RWPE2 (cell line): Measurements from ENCODE around the gene SLC22A15.
"Not testable (repeated sequence)": the region's sequence is repeated elsewhere in the genome, so short reads cannot be mapped to it uniquely, and the experiment has no call there.

Experiments
- ATAC-seq: fragments of 200-7000 bp; cut with Tn5 transposase; 3 replicates; pipeline ENCODE4 v1.9.1; 2021; ENCODE audit warnings: low read depth
- DNase-seq: peaks from one replicate; pipeline ENCODE4 v3.0.0-alpha.2; 2020; ENCODE audit warnings: low spot score
- H3K27ac ChIP-seq: fragments of 450-650 bp; 2 replicates; pipeline ENCODE4 v1.5.1; 2017; ENCODE audit warnings: mild to moderate bottlenecking; ENCODE audit not compliant: poor library complexity, severe bottlenecking
- H3K27me3 ChIP-seq: fragments of 250-450 bp; sonication (Bioruptor Pico); 2 replicates; pipeline ENCODE4 v1.5.1; 2021; ENCODE audit warnings: mild to moderate bottlenecking, moderate library complexity; ENCODE audit not compliant: insufficient read depth, poor library complexity, severe bottlenecking
- H3K36me3 ChIP-seq: fragments of 250-450 bp; sonication (Bioruptor Pico); 2 replicates; pipeline ENCODE4 v1.5.1; 2020; ENCODE audit warnings: low read depth, mild to moderate bottlenecking, moderate library complexity
- H3K4me1 ChIP-seq: fragments of 250-450 bp; sonication (Bioruptor Pico); 2 replicates; pipeline ENCODE4 v1.5.1; 2021; ENCODE audit warnings: mild to moderate bottlenecking, moderate library complexity; ENCODE audit not compliant: insufficient read depth, poor library complexity, severe bottlenecking
- H3K4me3 ChIP-seq: fragments of 250-450 bp; sonication (Bioruptor Pico); 2 replicates; pipeline ENCODE4 v1.5.1; 2021; ENCODE audit warnings: mild to moderate bottlenecking, moderate library complexity; ENCODE audit not compliant: severe bottlenecking
- H3K9me3 ChIP-seq: fragments of 250-450 bp; sonication (Bioruptor Pico); 2 replicates; pipeline ENCODE4 v1.5.1; 2021; ENCODE audit warnings: mild to moderate bottlenecking, moderate library complexity; ENCODE audit not compliant: severe bottlenecking
- TF ChIP-seq, protein P1 (sequence below): fragments of 450-650 bp; IDR thresholded peaks from one replicate; pipeline ENCODE4 v1.5.1; 2017; ENCODE audit warnings: mild to moderate bottlenecking, moderate library complexity; ENCODE audit not compliant: poor library complexity, severe bottlenecking

The SLC22A15 gene

GRCh38 chr1:115983584-115983983 is 7.3 kb downstream of the SLC22A15 start:
- peaks cover 35% of the 10 kb centered on the region for H3K4me1 ChIP-seq
- H3K36me3 ChIP-seq, result peaks cover 53% of the 10 kb centered on the region
- H3K9me3 ChIP-seq, result no peaks in the 10 kb centered on the region
- TF ChIP-seq, protein P1, sequence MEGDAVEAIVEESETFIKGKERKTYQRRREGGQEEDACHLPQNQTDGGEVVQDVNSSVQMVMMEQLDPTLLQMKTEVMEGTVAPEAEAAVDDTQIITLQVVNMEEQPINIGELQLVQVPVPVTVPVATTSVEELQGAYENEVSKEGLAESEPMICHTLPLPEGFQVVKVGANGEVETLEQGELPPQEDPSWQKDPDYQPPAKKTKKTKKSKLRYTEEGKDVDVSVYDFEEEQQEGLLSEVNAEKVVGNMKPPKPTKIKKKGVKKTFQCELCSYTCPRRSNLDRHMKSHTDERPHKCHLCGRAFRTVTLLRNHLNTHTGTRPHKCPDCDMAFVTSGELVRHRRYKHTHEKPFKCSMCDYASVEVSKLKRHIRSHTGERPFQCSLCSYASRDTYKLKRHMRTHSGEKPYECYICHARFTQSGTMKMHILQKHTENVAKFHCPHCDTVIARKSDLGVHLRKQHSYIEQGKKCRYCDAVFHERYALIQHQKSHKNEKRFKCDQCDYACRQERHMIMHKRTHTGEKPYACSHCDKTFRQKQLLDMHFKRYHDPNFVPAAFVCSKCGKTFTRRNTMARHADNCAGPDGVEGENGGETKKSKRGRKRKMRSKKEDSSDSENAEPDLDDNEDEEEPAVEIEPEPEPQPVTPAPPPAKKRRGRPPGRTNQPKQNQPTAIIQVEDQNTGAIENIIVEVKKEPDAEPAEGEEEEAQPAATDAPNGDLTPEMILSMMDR, result no peak
- no peak for ATAC-seq
- no peaks in the 10 kb centered on the region for H3K27me3 ChIP-seq
- H3K27ac ChIP-seq, result no peak overlapping the region
- DNase-seq, result no peak
- no peak overlapping the region for H3K4me3 ChIP-seq

DNA sequence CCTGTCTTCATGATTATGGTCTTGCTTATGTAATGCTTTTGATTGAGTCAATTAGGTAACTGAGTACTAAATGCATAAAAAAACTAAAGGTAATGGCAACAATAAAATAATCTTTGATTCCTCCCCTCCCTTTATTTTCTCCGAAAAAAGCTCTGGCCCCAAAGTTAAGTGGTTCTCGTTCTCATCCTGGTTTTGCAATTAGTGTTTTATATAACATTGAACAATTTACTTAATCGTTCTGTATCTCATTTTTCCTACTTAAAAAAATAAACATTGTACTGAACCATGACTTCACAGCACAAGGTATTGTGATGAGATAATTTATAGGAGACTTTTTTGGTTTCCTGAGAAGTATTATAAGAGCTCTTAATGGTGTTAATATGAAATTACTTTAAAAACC is 11.3 kb downstream of the SLC22A15 start:
- no peak for ATAC-seq

GRCh38 chr1:115988953-115989352 is 12.6 kb downstream of the SLC22A15 start:
- TF ChIP-seq, protein P1, result no peak

More for the DNA sequence above, 11.3 kb downstream of the SLC22A15 start:
- Histone ChIP-seq H3K27ac (no peak overlapping the region), H3K4me1 (peaks cover 4% of the 10 kb centered on the region), H3K4me3 (no peak overlapping the region), H3K9me3 (no peaks in the 10 kb centered on the region), H3K27me3 (no peaks in the 10 kb centered on the region), H3K36me3 (peaks cover 72% of the 10 kb centered on the region)
- DNase-seq, result no peak
- TF ChIP-seq, protein P1, result no peak

GRCh38 chr1:115989699-115990098 is 13.4 kb downstream of the SLC22A15 start:
- Histone ChIP-seq H3K4me3 (no peak overlapping the region), H3K27ac (no peak overlapping the region), H3K9me3 (no peaks in the 10 kb centered on the region), H3K4me1 (no peaks in the 10 kb centered on the region), H3K36me3 (peaks cover 72% of the 10 kb centered on the region), H3K27me3 (no peaks in the 10 kb centered on the region)
- no peak for ATAC-seq
- TF ChIP-seq, protein P1, result no peak
- DNase-seq, result no peak

More at GRCh38 chr1:115988953-115989352, 12.6 kb downstream of the SLC22A15 start:
- Histone ChIP-seq H3K9me3 (no peaks in the 10 kb centered on the region), H3K27ac (no peak overlapping the region), H3K36me3 (peaks cover 72% of the 10 kb centered on the region), H3K4me1 (no peaks in the 10 kb centered on the region), H3K4me3 (no peak overlapping the region), H3K27me3 (no peaks in the 10 kb centered on the region)
- ATAC-seq, result no peak
- DNase-seq, result no peak

DNA sequence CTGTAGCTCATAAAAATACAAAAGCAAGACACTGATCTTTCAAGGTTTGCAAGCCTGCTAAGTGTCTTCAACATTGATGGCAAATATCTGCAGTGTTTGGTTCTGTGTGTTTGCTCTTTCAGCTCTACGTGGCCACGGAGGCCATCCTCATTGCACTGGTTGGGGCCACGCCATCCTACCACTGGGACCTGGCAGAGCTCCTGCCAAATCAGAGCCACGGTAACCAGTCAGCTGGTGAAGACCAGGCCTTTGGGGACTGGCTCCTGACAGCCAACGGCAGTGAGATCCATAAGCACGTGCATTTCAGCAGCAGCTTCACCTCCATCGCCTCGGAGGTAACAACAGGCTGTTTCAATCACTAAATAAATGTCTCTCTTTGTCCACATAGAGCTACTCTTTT is 15.6 kb downstream of the SLC22A15 start:
- Histone ChIP-seq H3K4me1 (no peaks in the 10 kb centered on the region), H3K4me3 (no peak overlapping the region), H3K9me3 (peaks cover 1% of the 10 kb centered on the region), H3K27me3 (no peaks in the 10 kb centered on the region), H3K27ac (no peak overlapping the region), H3K36me3 (peaks cover 79% of the 10 kb centered on the region)
- ATAC-seq (no peak), DNase-seq (no peak)
- TF ChIP-seq, protein P1, result no peak

DNA sequence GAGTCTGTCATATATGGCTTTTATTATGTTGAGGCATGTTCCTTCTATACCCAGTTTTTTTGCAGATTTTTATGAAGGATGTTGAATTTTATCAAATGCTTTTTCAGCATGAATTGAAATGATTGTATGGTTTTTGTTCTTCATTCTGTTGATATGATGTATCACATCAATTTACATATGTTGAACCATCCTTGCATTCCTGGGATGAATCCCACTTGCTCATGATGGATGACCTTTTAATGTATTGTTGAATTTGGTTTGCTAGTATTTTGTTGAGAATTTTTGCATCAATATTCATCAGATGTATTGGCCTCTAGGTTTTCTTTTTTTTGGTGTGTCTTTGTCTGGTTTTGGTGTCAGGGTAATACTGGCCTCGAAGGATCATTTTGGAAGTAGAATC is 21.6 kb downstream of the SLC22A15 start:
- H3K27ac ChIP-seq, DNase-seq, H3K27me3 ChIP-seq, H3K4me3 ChIP-seq, ATAC-seq: not testable (repeated sequence)
- H3K36me3 ChIP-seq, result peaks cover 89% of the 10 kb centered on the region
- H3K4me1 ChIP-seq, result peaks cover 18% of the 10 kb centered on the region
- peaks cover 11% of the 10 kb centered on the region for H3K9me3 ChIP-seq
